Hepatocyte (in vitro differentiated cells): ENCODE results near the gene IL20RB.

Experiments used
- CTCF ChIP-seq: fragments of 200-600 bp; sonication (generic); IDR thresholded peaks from 2 replicates; pipeline ENCODE4 v1.5.1; 2016; ENCODE audit warnings: antibody characterized with exemption, mild to moderate bottlenecking; ENCODE audit not compliant: poor library complexity
- EZH2 ChIP-seq: fragments of 200-600 bp; sonication (generic); IDR thresholded peaks from 2 replicates; pipeline ENCODE4 v1.6.1; 2016; ENCODE audit warnings: antibody characterized with exemption, mild to moderate bottlenecking, borderline replicate concordance
- EZH2phosphoT487 ChIP-seq: fragments of 200-600 bp; sonication (generic); IDR thresholded peaks from one replicate; pipeline ENCODE4 v1.6.1; 2018; ENCODE audit warnings: antibody characterized with exemption, mild to moderate bottlenecking, low read depth, moderate library complexity; ENCODE audit not compliant: unreplicated experiment, severe bottlenecking

GRCh38 chr3:136946978-136947377, 10.8 kb upstream of the IL20RB start:
- TF ChIP-seq CTCF = no peak
- TF ChIP-seq EZH2 = no peak
- no peak for TF ChIP-seq EZH2phosphoT487
